ENCODE data around the gene PROKR1. TPM values are rescaled to one million over a fixed set of nuclear protein-coding genes. Genes with fewer than 3 reads are reported as not detected.
"Not testable (repeated sequence)": the region's sequence is repeated elsewhere in the genome, so short reads cannot be mapped to it uniquely, and the experiment has no call there.

The PROKR1 gene
- polyA plus RNA-seq (ENCODE audit: insufficient read length in 4 of 4), result under 1 TPM; 0.21 to 0.47 (median 0.22) TPM

DNA sequence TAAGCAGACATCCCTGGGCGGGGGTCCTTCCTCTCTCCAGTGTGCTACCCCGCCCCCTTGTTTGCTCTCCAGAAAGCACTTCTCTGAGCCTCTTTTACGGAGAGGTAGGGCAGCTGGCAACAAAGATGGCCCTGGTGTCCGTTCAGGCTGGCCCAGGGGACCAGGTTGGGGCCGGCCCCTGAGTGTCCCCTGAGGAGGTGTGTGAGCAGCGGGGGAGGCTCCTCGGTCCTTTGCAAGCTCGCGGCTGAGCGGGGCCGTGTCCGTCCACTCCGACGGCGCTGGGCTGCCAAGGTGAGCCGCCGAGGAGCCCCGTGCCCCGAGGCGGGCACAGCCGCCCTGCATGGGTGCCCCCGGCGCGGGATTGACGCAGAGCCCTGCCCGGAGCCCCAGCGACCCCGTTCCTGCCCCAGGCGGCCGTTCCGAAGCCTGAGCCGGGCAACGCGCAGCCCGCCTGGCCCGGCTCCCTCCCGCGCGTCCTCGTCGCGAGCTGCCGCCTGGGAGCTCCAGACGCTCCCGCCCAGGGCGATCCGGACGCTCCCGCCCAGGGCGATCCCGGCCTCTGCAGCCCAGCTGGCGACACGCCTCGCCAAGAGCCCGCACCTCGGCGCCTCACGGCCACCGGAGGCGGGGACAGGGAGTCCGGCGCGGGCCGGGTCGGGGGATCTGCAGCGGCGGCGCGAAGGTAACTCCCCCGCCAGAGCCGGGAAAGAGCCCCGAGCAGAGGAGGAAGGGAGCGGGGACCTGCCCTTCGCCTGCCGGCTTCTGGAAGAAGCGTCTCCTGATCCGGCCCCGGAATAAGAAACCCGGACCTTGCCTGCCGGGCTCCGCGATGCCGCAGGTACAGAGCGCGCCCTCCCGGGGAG is at the start of gene PROKR1:
Gene PROKR1 (plus strand): TSS at position 569 of the 863 bp plus-strand sequence. CDS start 2,243 bp downstream, outside the sequence.
- peak in 3 of 4 donors; percentile 29 to 41 (median 40) for DNase-seq (ENCODE audit: low read depth in 4 of 4, low spot score in 3 of 4)

DNA sequence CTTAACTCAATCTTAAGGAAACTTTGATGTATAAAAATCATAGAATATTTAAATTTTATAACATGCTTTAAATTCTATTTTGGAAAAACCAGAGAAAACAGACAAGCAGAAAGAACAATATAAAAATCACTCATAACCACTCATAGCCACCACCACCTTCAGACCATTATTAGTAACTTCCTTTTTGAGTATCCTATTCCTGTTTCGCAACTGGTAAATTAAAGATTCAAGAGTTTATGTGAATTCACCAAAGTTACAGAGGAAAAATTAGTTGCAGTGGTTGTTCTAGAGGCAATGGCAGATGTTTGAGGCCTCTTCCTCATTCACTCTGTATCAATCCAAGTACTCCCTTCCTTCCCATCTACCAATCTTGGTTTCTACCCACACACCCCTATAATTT is 49.3 kb upstream of the PROKR1 start:
- no peak for DNase-seq (ENCODE audit: low read depth in 4 of 4, low spot score in 3 of 4)

DNA sequence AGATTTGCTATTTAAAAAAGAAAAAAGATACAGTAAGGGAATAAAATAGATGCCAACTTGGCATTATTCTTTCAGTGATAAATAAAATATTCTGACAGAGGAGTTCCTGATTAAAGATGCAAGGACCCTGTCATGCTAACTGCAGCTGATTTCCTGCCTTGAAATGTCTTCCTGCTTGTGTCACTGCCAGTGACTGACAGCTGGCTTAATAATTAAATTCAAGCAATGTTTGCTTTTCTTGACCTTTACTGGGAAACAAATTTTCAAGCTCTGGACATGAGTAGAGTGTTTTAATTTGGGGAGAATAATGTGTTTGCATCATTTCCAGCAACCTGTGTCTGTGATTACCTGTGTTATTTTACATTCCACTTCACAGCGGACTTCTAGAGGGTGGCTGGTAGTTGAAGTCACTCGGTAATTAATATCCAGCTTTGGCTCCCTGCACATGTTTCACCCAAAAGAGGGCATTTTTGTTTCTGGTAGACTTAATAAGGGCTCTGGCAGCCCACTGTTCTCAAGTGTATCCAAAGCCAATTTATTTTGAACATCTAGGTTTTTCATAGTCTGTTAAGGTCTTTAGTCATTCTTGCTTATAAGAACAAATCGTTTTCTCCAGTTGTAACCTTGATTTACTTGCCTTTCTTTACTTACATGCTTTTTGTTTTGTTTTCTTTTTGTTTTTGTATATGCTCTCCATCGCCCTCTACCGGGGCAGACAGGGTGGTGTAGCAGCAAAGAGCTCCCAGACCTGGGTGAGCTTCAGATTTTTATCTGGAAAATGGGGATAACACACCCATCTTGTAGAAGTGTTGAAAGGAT is 48.5 kb upstream of the PROKR1 start:
- DNase-seq (ENCODE audit: low read depth in 4 of 4, low spot score in 3 of 4), result peak; percentile 8 to 18 (median 13)

DNA sequence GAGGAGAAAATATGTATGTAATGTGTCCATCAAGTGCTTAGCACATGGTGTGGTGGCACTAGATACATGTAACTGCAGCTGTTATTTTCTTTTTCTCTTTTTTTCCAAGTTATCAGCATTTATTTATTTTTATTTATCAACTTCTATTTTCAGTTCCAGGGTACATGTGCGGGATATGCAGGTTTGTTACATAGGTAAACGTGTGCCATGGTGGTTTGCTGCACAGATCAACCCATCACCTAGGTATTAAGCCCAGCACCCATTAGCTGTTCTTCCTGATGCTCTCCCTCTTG is 47.9 kb upstream of the PROKR1 start:
- not testable (repeated sequence) for DNase-seq (ENCODE audit: low read depth in 4 of 4, low spot score in 3 of 4)

DNA sequence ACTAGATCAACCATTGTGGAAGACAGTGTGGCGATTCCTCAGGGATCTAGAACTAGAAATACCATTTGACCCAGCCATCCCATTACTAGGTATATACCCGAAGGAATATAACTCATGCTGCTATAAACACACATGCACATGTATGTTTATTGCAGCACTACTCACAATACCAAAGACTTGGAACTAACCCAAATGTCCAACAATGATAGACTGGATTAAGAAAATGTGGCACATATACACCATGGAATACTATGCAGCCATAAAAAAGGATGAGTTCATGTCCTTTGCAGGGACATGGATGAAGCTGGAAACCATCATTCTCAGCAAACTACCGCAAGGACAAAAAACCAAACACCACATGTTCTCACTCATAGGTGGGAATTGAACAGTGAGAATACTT is 42.9 kb upstream of the PROKR1 start:
- not testable (repeated sequence) for DNase-seq (ENCODE audit: low read depth in 4 of 4, low spot score in 3 of 4)

DNA sequence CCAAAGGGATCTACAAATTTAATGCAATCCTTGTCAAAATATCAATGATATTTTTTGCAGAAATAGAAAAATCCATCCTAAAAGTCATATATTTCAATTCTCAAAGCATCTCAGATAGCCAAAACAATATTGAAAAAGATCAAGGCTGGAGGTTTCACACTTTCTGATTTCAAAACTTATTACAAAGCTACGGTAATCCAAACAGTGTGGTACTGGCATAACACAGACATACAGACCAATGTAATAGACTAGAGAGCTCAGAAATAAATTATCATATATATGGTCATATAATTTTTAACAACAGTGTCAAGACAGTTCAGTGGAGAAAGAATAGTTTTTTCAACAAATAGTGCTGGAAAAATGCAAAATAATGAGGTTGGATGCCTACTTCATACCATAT is 40.3 kb upstream of the PROKR1 start:
- no peak for DNase-seq (ENCODE audit: low read depth in 4 of 4, low spot score in 3 of 4)

DNA sequence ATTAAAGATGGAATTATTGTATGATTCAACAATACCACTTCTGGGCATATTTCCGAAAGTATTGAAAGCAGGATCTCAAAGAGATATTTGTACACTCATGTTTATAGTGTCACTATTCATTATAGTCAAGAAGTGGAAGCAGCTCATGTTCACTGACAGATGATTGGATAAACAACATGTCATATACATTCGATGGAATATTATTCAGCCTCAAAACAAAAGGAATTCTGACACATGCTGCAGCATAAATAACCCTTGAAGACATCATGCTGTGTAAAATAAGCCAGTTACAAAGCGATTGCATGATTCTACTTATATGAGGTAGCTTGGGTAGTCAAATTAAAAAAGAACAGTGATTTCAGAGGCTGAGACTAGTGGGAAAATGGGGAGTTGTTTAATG is 39.3 kb upstream of the PROKR1 start:
- DNase-seq (ENCODE audit: low read depth in 4 of 4, low spot score in 3 of 4), result no peak

DNA sequence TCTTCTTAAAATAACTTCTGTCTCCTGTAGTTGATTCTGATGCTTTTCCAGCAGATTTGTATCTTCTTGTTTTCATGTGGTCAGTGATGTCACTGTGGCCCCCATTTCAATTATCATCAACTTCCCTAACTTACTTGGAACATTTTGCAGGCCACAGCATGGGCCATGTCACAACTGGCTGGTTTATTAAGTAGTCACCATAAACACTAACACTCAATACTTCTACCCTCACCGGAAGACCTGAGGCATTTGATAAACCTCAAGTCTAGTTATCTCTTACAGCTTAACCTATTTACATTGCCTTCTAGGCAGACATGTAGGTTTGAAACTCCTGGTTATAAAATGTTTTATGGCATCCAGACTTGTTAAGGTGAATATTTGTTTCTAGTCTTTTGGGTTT is 37.4 kb upstream of the PROKR1 start:
- DNase-seq (ENCODE audit: low read depth in 4 of 4, low spot score in 3 of 4), result no peak

DNA sequence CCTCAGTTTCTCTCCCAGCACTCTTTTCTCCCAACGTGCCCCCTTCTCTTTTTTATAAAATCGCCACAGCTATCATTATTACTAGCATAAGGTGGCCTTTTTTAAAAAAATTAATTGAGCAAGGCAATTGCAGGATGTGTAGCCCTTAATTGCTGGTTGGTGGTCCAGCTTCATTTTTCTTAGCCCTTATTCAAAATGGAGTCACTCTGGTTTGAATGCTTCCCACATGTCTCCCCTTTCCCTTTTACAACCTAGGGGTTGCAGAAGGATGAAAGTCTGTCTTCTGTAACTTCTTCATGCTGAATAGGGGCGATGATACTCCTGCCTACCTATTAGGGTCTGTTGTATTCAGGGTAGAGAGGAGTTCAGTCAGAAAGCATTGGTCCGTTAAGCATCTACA is 36.6 kb upstream of the PROKR1 start:
- no peak for DNase-seq (ENCODE audit: low read depth in 4 of 4, low spot score in 3 of 4)

DNA sequence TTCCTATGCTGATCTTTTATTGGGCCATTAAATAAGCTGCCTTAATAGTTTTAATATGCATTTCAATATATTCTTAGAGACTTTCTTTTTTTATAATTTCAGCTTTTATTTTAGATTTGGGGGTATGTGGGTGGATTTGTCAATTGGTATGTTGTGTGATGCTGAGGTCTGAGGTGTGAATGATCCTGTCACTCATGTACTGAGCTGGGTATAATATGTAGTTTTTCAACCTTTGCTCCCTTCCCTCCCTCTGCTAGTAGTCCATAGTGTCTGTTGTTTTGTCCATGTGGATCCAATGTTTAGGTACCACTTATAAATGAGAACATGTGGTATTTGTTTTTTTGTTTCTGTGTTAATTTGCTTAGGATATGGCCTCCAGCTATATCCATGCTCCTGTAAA is 35.5 kb upstream of the PROKR1 start:
- DNase-seq (ENCODE audit: low read depth in 4 of 4, low spot score in 3 of 4), result no peak

DNA sequence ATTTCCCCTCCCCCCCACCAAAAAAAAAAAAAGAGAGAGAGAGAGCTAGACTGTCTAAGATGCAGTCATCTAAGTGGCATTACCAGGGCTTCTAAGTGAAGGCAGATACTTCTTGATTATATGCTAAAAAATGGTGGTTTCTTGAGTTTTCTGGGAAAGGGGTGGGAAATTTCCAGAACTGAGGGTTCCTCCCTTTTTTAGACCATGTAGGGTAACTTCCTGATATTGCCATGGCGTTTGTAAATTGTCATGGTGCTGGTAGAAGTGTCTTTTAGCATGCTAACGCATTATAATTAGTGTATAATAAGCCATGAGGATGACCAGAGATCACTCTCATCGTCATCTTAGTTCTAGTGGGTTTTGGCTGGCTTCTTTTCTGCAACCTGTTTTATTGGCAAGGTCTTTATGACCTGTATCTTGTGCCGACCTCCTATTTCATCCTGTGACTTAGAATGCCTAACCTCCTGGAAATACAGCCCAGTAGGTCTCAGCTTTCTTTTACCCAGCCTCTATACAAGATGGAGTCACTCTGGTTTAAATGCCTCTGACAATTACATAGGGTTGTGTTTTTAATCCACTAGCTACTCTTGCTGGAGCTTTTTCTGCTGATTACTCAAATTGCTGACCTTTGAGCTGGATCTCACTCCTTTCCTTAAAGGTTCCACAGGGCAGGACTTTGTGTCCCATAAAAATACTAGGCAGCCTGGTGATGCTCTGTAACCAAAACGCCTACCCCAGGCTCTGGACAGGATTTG is 30.4 kb upstream of the PROKR1 start:
- DNase-seq (ENCODE audit: low read depth in 4 of 4, low spot score in 3 of 4), result no peak

DNA sequence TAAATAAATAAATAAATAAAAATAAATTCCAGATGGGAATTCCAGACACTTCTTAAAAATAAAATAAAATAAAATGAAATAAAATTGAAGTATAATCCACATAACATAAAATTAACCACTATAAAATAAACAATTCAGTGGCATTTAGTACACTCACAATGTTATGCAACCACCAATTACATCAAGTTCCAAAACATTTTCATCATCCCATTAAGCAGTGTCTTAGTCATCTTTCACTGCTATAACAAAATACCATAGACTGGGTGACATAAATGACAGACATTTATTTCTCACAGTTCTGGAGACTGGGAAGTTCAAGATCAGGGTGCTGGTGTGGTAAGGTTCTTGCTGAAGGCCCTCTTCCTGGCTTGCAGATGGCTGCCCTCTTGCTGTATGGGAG is 22.6 kb upstream of the PROKR1 start:
- DNase-seq (ENCODE audit: low read depth in 4 of 4, low spot score in 3 of 4), result no peak

DNA sequence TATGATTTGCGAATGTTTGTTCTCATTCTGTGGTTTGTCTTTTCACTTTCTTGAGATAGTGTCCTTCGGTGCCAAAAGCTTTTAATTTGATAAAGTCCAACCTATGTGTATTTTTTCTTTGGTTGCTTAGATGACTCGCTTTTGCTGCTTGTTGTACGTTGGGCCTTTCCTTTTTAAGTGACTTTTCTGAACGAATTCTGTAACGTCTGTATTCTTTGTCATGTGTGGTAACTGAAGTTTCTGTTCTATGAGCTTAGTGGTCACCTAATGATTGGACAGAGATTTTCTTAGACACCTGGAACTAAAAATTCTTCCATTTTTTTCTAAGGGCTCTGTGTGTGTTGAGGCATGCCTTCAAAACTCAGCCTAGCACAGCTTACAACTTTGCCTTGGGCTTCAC is 19.6 kb upstream of the PROKR1 start:
- DNase-seq (ENCODE audit: low read depth in 4 of 4, low spot score in 3 of 4), result no peak

DNA sequence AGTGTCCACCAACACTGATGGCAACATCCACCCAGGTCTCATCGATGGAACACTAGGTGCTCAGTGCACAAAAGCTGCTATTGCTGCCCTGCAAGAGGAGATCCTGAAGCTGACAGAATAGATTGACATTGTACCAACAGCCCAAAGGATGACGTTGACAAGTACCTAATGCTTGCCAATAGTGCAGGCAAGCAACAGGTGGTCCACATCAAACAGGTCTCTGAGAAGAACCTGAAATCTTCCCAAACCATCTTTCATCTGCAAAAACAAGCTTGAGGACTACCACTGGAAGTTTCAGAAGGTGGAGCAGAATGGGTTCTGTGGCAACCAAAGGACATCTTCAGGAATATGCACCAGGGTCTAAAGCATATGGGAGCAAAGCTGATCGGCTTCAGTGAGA is 15.8 kb upstream of the PROKR1 start:
- no peak for DNase-seq (ENCODE audit: low read depth in 4 of 4, low spot score in 3 of 4)

DNA sequence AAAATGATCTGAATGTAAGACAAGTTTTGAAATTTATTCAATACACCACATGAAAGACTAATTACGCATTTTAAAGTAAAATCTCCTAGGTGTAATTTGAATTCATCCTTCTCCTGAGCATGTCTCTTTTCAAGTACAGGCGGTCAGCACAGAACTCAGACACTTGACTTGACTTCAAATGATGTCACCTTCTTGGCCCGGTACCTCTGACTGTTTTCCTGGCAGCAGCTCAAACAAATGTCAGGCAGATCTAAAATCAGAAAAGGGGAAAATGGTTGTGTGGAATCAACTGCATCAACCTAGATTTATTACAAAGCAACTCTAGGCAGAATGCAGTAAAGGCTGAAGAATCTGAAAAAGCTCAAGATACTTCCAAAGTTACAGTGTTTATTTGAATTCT is 11.4 kb upstream of the PROKR1 start:
- DNase-seq (ENCODE audit: low read depth in 4 of 4, low spot score in 3 of 4), result no peak

DNA sequence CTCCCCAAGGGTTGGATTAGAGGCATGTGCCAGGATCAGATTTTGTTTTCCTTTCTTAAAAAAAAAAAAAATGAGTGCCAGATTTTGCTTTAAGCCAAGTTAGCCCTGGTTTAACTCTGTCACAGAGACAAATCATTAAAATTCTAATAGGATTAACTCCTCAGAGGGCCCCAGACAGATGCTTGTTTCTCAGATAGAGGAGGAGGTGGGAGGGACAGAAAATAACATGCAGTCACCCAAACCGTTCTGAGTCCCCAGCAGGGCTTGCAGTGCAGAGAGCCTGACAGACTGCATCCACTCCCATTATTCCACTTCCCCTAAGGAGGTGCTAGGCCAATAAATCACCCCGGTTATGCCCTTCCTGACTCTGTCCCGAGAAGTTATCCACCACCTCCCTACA is 6.3 kb upstream of the PROKR1 start:
- DNase-seq (ENCODE audit: low read depth in 4 of 4, low spot score in 3 of 4), result no peak

DNA sequence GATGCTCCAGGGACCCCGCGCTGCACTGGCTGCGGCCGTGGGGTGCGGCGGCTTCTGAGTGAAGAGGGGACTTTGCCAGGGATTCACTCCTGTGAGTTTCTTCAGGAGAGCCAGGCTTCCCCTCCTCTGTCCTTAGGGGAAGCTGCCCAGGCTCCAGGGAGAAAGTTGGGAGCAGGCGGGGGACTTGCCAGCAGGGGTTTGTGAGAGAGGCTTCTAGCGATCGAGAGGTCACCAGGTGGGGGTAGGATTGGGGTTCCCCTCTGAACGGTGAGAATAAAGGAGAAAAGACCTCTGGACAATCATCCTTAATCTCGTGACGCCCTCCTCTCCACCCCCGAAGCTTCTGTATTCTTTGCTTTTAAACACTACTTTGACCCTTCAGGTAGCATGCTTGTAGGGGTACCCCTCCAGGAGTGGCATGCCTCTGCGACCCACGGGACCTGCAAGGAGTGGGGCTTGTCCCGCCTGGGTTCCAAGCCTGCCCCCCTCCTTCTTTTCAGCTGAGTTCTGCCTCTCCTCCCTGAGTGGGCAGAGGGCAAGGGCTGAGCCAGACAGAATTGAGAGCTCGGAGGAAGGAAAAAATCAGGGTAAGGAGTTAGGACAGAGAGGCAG is 601 bp downstream of the PROKR1 start:
- DNase-seq (ENCODE audit: low read depth in 4 of 4, low spot score in 3 of 4), result no peak

DNA sequence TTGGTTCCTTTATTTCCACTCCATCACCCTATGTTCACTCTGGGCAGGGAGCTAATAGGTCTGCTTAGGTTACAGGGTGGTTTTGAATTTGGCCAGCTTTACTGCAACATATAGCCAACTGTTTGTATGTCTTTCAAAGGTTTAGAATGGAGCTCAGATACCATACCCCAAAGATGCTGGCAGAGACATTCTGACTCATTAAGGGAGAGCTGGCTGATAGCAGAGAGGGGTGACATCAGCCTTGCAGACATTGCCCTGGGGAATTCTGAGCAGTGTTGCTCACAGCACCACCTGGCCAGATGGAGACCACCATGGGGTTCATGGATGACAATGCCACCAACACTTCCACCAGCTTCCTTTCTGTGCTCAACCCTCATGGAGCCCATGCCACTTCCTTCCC is 2.1 kb downstream of the PROKR1 start:
- DNase-seq (ENCODE audit: low read depth in 4 of 4, low spot score in 3 of 4), result no peak

DNA sequence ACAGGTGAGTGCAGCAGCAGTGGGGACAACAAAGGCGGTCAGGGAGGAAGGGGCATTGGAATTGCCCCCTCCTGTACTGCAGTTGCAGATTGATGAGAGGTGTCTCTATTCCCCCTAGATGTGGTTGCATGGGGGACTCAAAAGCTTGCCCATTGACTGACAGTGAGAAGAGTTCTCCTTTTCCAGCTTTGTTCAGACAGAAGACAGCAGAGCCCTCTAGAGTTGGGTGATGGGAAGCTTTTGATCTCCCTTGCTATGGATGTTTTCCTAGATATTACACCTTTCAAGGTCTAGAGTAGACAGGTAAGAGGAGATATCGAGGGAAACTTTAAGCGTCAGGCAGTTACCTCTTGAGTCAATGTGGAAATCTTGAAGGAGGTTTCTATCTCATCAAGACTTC is 2.9 kb downstream of the PROKR1 start:
- DNase-seq (ENCODE audit: low read depth in 4 of 4, low spot score in 3 of 4), result no peak

DNA sequence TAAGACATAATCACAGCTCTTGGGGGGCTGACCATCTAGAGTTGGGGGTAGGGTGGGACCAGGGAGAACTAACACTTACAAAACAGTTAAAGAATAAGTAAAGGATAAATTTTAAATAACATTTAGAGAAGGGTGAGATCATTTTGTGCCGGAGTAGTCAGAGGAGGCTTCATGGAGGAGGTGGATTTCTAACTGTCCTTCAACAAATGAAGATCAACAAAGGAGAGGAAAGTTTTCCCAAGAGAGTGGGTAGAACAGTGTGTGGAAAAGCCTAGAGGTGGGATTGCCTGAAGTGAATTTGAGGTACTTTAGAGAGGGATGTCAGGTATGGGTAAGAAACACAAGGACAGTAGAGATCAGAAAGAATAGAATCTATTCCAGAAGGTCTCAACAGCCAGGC is 7.3 kb downstream of the PROKR1 start:
- no peak for DNase-seq (ENCODE audit: low read depth in 4 of 4, low spot score in 3 of 4)

DNA sequence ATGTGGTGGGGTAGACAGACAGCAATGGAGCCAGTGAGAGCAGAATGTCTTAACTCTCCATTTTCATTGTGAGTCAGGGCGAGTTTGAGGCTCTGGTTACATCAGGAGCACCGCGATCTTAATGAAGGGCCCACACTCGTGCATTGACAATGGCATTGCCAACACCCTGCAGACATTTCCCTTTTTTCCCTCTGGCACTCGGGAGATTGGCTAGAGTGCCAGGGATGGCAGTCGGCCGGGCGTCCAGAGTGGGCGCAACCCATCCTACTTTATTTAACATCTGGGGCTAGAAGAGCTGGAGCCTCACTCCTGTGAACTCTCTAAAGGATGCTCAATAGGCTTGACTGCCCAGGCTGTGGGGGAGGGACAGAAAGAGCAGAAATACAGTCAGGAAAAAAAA is 9.7 kb downstream of the PROKR1 start:
- no peak for DNase-seq (ENCODE audit: low read depth in 4 of 4, low spot score in 3 of 4)

All from right renal pelvis (tissue), 4 donors.